IMR-90 (cell line): ENCODE data around the gene IDI2. TPM values are rescaled to one million over a fixed set of nuclear protein-coding genes. Genes with fewer than 3 reads are reported as not detected.

Experiments used
- ATAC-seq: fragments of 200-7000 bp; cut with Tn5 transposase; 2 replicates; pipeline ENCODE4 v1.9.1; 2020; ENCODE audit warnings: low read depth, mild to moderate bottlenecking, moderate library complexity
- BruUV-seq: library from RNA; stranded (reverse); fragments of 400-500 nt; replicated peaks from 2 replicates; lab custom pipeline; 2021; lab: Mats Ljungman, UMichigan
- CTCF ChIA-PET: fragments of 300-600 bp; formaldehyde crosslinking; extraction: SDS; loops from one replicate; lab custom pipeline; 2021; ENCODE audit warnings: antibody characterized with exemption; lab: Yijun Ruan, JAX
- POLR2A ChIA-PET: fragments of 300-600 bp; sonication (Branson Sonifier 250); formaldehyde crosslinking; loops from one replicate; lab custom pipeline; 2022; ENCODE audit warnings: antibody characterized with exemption; ENCODE audit not compliant: unreplicated experiment; lab: Charles Lee
- DNase-seq: peaks from one replicate; pipeline ENCODE4 v3.0.0; 2013
- H2AFZ ChIP-seq: replicated peaks from 2 replicates; pipeline ENCODE3; 2013; ENCODE audit warnings: low read length, mild to moderate bottlenecking; ENCODE audit not compliant: poor library complexity
- H2AK5ac ChIP-seq: 2 replicates; pipeline ENCODE4 v1.6.1; 2013; ENCODE audit warnings: low read depth, low read length, inconsistent platforms
- H2AK9ac ChIP-seq: replicated peaks from 2 replicates; pipeline ENCODE3; 2013; ENCODE audit warnings: mild to moderate bottlenecking, low read depth, low read length, moderate library complexity; ENCODE audit not compliant: poor library complexity
- H2BK120ac ChIP-seq: 2 replicates; pipeline ENCODE4 v1.6.1; 2013; ENCODE audit warnings: low read depth, low read length, inconsistent platforms
- H2BK15ac ChIP-seq: 3 replicates; pipeline ENCODE4 v1.6.1; 2013; ENCODE audit warnings: low read depth, low read length, inconsistent platforms
- H2BK20ac ChIP-seq: 2 replicates; pipeline ENCODE4 v1.6.1; 2013; ENCODE audit warnings: low read depth, mild to moderate bottlenecking, inconsistent platforms, low read length, moderate library complexity
- H2BK5ac ChIP-seq: 2 replicates; pipeline ENCODE4 v1.6.1; 2013; ENCODE audit warnings: mild to moderate bottlenecking, low read depth, low read length, inconsistent platforms; ENCODE audit not compliant: poor library complexity, severe bottlenecking
- H3K14ac ChIP-seq: replicated peaks from 2 replicates; pipeline ENCODE4 v1.6.1; 2013; ENCODE audit warnings: low read depth, low read length, inconsistent platforms
- H3K18ac ChIP-seq: 2 replicates; pipeline ENCODE4 v1.6.1; 2013; ENCODE audit warnings: low read depth, low read length, control low read depth
- H3K23ac ChIP-seq: 2 replicates; pipeline ENCODE4 v1.6.1; 2013; ENCODE audit warnings: low read depth, low read length, inconsistent platforms
- H3K27ac ChIP-seq: 2 replicates; pipeline ENCODE4 v1.5.1; 2013; ENCODE audit warnings: mild to moderate bottlenecking, control low read depth, low read length; ENCODE audit not compliant: insufficient read depth
- H3K27me3 ChIP-seq: 2 replicates; pipeline ENCODE4 v1.6.1; 2013; ENCODE audit warnings: low read length; ENCODE audit not compliant: control insufficient read depth, insufficient read depth
- H3K36me3 ChIP-seq: 2 replicates; pipeline ENCODE4 v1.6.1; 2013; ENCODE audit warnings: low read length, mixed read lengths; ENCODE audit not compliant: control insufficient read depth, insufficient read depth
- H3K4ac ChIP-seq: 2 replicates; pipeline ENCODE4 v1.6.1; 2013; ENCODE audit warnings: low read depth, low read length, inconsistent platforms
- H3K4me1 ChIP-seq: 2 replicates; pipeline ENCODE4 v1.6.1; 2013; ENCODE audit warnings: low read length, mixed read lengths; ENCODE audit not compliant: control insufficient read depth, insufficient read depth
- H3K4me2 ChIP-seq: 2 replicates; pipeline ENCODE4 v1.6.1; 2013; ENCODE audit warnings: low read depth, mild to moderate bottlenecking, control low read depth, low read length, moderate library complexity
- H3K4me3 ChIP-seq: 2 replicates; pipeline ENCODE4 v1.5.1; 2013; ENCODE audit warnings: low read depth, mild to moderate bottlenecking, control low read depth, low read length, moderate library complexity; ENCODE audit not compliant: insufficient read depth
- H3K56ac ChIP-seq: 2 replicates; pipeline ENCODE4 v1.6.1; 2013; ENCODE audit warnings: low read length, inconsistent platforms; ENCODE audit not compliant: insufficient read depth; ENCODE audit errors: extremely low read depth
- H3K79me1 ChIP-seq, 2 experiments: 2 replicates each; pipeline ENCODE4 v1.6.1; 2013; ENCODE audit warnings: low read length in 2 of 2, inconsistent platforms in 1 of 2, low read depth in 1 of 2
- H3K9ac ChIP-seq: 2 replicates; pipeline ENCODE4 v1.6.1; 2013; ENCODE audit warnings: low read depth, low read length, control low read depth
- H3K9me1 ChIP-seq: 2 replicates; pipeline ENCODE4 v1.6.1; 2013; ENCODE audit warnings: low read length, inconsistent platforms; ENCODE audit not compliant: insufficient read depth
- H3K9me3 ChIP-seq: 2 replicates; pipeline ENCODE4 v1.6.1; 2013; ENCODE audit warnings: low read length; ENCODE audit not compliant: control insufficient read depth, insufficient read depth
- H4K20me1 ChIP-seq: 2 replicates; pipeline ENCODE4 v1.6.1; 2013; ENCODE audit warnings: low read length, inconsistent platforms; ENCODE audit not compliant: insufficient read depth
- H4K5ac ChIP-seq: 2 replicates; pipeline ENCODE4 v1.6.1; 2013; ENCODE audit warnings: mild to moderate bottlenecking, low read depth, low read length, control low read depth
- H4K8ac ChIP-seq, 2 experiments: 2 replicates each; pipeline ENCODE4 v1.6.1; 2013; ENCODE audit warnings: low read depth in 2 of 2, low read length in 2 of 2, control low read depth in 1 of 2, inconsistent platforms in 1 of 2
- H4K91ac ChIP-seq: 2 replicates; pipeline ENCODE4 v1.6.1; 2013; ENCODE audit warnings: low read depth, low read length, inconsistent platforms; ENCODE audit not compliant: insufficient read depth
- BHLHE40 ChIP-seq: fragments of 150-350 bp; IDR thresholded peaks from 2 replicates; pipeline ENCODE4 v1.6.1; 2016; ENCODE audit warnings: mild to moderate bottlenecking, low read depth, low read length
- MAZ ChIP-seq: IDR thresholded peaks from 2 replicates; pipeline ENCODE4 v1.6.1; 2012; ENCODE audit warnings: low read depth, mild to moderate bottlenecking, low read length, improper control_type of control experiment, moderate library complexity, borderline replicate concordance
- POLR2A ChIP-seq: IDR thresholded peaks from 2 replicates; pipeline ENCODE4 v1.6.1; 2012; ENCODE audit warnings: mild to moderate bottlenecking, low read depth, low read length
- RAD21 ChIP-seq: IDR thresholded peaks from 2 replicates; pipeline ENCODE4 v1.6.1; 2012; ENCODE audit warnings: low read length, improper control_type of control experiment
- RCOR1 ChIP-seq: IDR thresholded peaks from 2 replicates; pipeline ENCODE4 v1.6.1; 2012; ENCODE audit warnings: mild to moderate bottlenecking, low read length, improper control_type of control experiment; ENCODE audit not compliant: insufficient replicate concordance
- SMC3 ChIP-seq: fragments of 150-350 bp; IDR thresholded peaks from 2 replicates; pipeline ENCODE4 v1.6.1; 2016; ENCODE audit warnings: low read depth, mild to moderate bottlenecking, antibody characterized with exemption, low read length, moderate library complexity
- WGBS, 2 experiments: methylation state at CpG; one replicate each; pipeline versions ENCODE4 v1.1.5 to v1.1.7; 2013; ENCODE audit warnings: missing lambda C conversion rate in 2 of 2; ENCODE audit not compliant: insufficient read length in 1 of 2; ENCODE audit errors: extremely low coverage in 2 of 2; 5-methylcytosine and 5-hydroxymethylcytosine counted together
- dilution Hi-C: fragments of 300-500 bp; cut with HindIII; formaldehyde crosslinking; loops from one replicate; pipeline ENCODE4 v1.14.3; 2018; ENCODE audit warnings: low sequenced_read_pairs; ENCODE audit not compliant: unreplicated experiment
- in situ Hi-C: fragments of 300-500 bp; cut with MboI; formaldehyde crosslinking; loops from 3 replicates; pipeline ENCODE4 v1.14.3; 2019; ENCODE audit warnings: low sequenced_read_pairs, inconsistent platforms, mixed read lengths
- intact Hi-C: fragments of 100-400 bp; cut with micrococcal nuclease; formaldehyde crosslinking; loops from 2 replicates; pipeline ENCODE4 v1.10.0; 2022
- polyA plus RNA-seq, 3 experiments: library from polyadenylated mRNA; depleted of rRNA; stranded (reverse); fragments of >200 nt; gene quantifications; 2 replicates each; pipeline ENCODE4 v1.2.3, GENCODE V29; 2012; ENCODE audit warnings: low replicate concordance in 1 of 3
- total RNA-seq: library from RNA; depleted of rRNA; stranded (reverse); fragments of >200 nt; gene quantifications from 2 replicates; pipeline ENCODE4 v1.2.3, GENCODE V29; 2012
- TF ChIP-seq, protein P1 (sequence below): fragments of 150-350 bp; IDR thresholded peaks from 2 replicates; pipeline ENCODE4 v1.6.1; 2017; ENCODE audit warnings: mild to moderate bottlenecking, antibody characterized with exemption, low read length, low read depth

Gene IDI2
- total and polyA plus RNA-seq, 2 of the 4 experiments (the other 2 are of a cell fraction): not detected

DNA sequence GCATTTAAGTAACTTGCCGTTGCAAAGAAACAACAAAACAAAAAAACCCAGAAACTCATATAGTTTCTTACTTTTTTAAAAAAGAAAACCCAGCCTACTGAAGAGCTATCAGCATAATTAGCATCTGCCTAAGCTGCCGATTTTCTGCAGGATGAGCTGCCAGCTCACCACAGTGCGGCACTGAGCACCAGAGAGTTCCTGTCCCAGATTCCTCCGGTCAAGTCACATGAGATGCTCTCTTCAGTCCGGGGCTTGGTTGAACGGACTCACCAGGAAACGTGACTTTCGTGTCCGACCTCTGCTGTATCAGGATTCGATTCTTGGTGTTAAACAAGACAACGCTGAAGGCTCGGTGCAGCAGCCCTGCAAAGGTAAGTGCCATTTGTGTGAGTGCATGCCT lies 3.2 kb downstream of the IDI2 start:
- Histone ChIP-seq H2BK5ac (no peak overlapping the region), H4K8ac (no peak overlapping the region), H2BK20ac (no peak overlapping the region), H3K4me2 (no peak overlapping the region), H4K91ac (no peak overlapping the region), H3K18ac (no peak overlapping the region), H2BK15ac (no peak overlapping the region), H3K9ac (no peak overlapping the region), H4K20me1 (no peaks in the 10 kb centered on the region), H2AK5ac (no peak overlapping the region), H3K14ac (no peak overlapping the region), H2AK9ac (no peak overlapping the region), H3K23ac (no peak overlapping the region), H3K4me3 (no peak overlapping the region), H3K36me3 (peaks cover 21% of the 10 kb centered on the region), H2BK120ac (no peak overlapping the region), H3K56ac (no peak overlapping the region), H3K9me3 (no peaks in the 10 kb centered on the region), H3K27me3 (no peaks in the 10 kb centered on the region), H3K4ac (no peak overlapping the region), H3K79me1 (no peaks in the 10 kb centered on the region), H3K4me1 (no peaks in the 10 kb centered on the region), H4K5ac (no peak overlapping the region), H2AFZ (no peak overlapping the region), H3K27ac (no peak overlapping the region), H3K9me1 (no peaks in the 10 kb centered on the region)
- no TSS peak for BruUV-seq
- ChIA-PET CTCF (no interaction called here), POLR2A (no interaction called here)
- intact Hi-C loops: no loop called here
- TF ChIP-seq SMC3: no peak
- TF ChIP-seq RAD21: no peak
- TF ChIP-seq BHLHE40: no peak
- no peak for TF ChIP-seq MAZ
- no peak for TF ChIP-seq RCOR1
- no peak for TF ChIP-seq POLR2A
- TF ChIP-seq, protein P1, sequence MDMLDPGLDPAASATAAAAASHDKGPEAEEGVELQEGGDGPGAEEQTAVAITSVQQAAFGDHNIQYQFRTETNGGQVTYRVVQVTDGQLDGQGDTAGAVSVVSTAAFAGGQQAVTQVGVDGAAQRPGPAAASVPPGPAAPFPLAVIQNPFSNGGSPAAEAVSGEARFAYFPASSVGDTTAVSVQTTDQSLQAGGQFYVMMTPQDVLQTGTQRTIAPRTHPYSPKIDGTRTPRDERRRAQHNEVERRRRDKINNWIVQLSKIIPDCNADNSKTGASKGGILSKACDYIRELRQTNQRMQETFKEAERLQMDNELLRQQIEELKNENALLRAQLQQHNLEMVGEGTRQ: no peak
- in situ Hi-C loops: no loop called here
- ATAC-seq (no peak), DNase-seq (no peak)
- WGBS, 2 experiments: 87% methylated on average over 11 of the region's 12 CpGs; no CpG with 5 or more reads in 1 of the 2 experiments
- dilution Hi-C loops: no loop called here
